ENCODE data around the gene PSRC1.

GRCh38 chr1:109261006-109261405 is 21.9 kb downstream of the PSRC1 start:
- no peak for TF ChIP-seq CTCF (conservative IDR thresholded peaks at IDR 0.05; ENCODE audit: low read depth, low read length)
- no peak for TF ChIP-seq EZH2 (IDR thresholded peaks at IDR 0.05; ENCODE audit: borderline replicate concordance, low read depth, low read length, poor library complexity, severe bottlenecking)
